HCEC 1CT (cell line): ENCODE results near the gene POLR3A.

ENCODE experiments used
- DNase-seq: peaks from one replicate; pipeline ENCODE4 v3.0.0-alpha.2; 2017

POLR3A gene

GRCh38 chr10:77940627-77941026, 88.7 kb downstream of the POLR3A start:
- no peak for DNase-seq

GRCh38 chr10:77940225-77940624, 89.1 kb downstream of the POLR3A start:
- DNase-seq, result no peak

GRCh38 chr10:77939561-77940001, 89.7 kb downstream of the POLR3A start:
- DNase-seq, result peak; percentile 52

GRCh38 chr10:77936697-77937567, 92.4 kb downstream of the POLR3A start:
- no peak for DNase-seq

GRCh38 chr10:77932016-77932715, 97.1 kb downstream of the POLR3A start:
- DNase-seq, result no peak

GRCh38 chr10:77927402-77928246, 101.7 kb downstream of the POLR3A start:
- no peak for DNase-seq

GRCh38 chr10:77926566-77927401, 102.5 kb downstream of the POLR3A start, which contains the start of gene DLG5:
Gene DLG5, minus strand, starts transcription at chr10:77926755. Its CDS starts 235 bp downstream, at chr10:77926520.
- DNase-seq, result peak; percentile 72

GRCh38 chr10:77925795-77926565, 103.3 kb downstream of the POLR3A start:
- peak; percentile 35 for DNase-seq

- peak; percentile 46 for DNase-seq
These were observed 103.9 kb downstream of the POLR3A start for GRCh38 chr10:77925410-77925794.

GRCh38 chr10:77922566-77923179, 106.6 kb downstream of the POLR3A start:
- DNase-seq, result no peak

GRCh38 chr10:77922055-77922454, 107.3 kb downstream of the POLR3A start:
- DNase-seq, result no peak

- DNase-seq, result no peak
These were observed 107.9 kb downstream of the POLR3A start for GRCh38 chr10:77921395-77921794.

GRCh38 chr10:77920495-77920894, 108.8 kb downstream of the POLR3A start:
- DNase-seq, result no peak

- DNase-seq, result peak; percentile 88
These were observed 109.6 kb downstream of the POLR3A start for GRCh38 chr10:77919713-77920108.
